Measurements from ENCODE around the gene CDC42BPA. TPM values are rescaled to one million over a fixed set of nuclear protein-coding genes. Genes with fewer than 3 reads are reported as not detected.

Gene CDC42BPA
- total and polyA plus RNA-seq, 9 of the 15 experiments (the other 6 are each of a cell fraction or from before 2014, with no cell fraction given), result 8.0 to 77.5 (median 52.1) TPM

GRCh38 chr1:227037121-227037520, 281.2 kb downstream of the CDC42BPA start (continued):
- TF ChIP-seq CHD7 (IDR thresholded peaks at IDR 0.05; ENCODE audit: low read depth, low read length), result no peak
- no peak for TF ChIP-seq ZNF431 (CRISPR knock-in tag; IDR thresholded peaks at IDR 0.05)
- TF ChIP-seq MLX (CRISPR knock-in tag; conservative IDR thresholded peaks at IDR 0.05), result no peak
- no peak for TF ChIP-seq CCAR2 (IDR thresholded peaks at IDR 0.05; ENCODE audit: low read depth, low read length)
- no peak for TF ChIP-seq PHB2 (IDR thresholded peaks at IDR 0.05; ENCODE audit: low read depth)
- TF ChIP-seq ZFX (CRISPR knock-in tag; IDR thresholded peaks at IDR 0.05), result no peak
- no peak for TF ChIP-seq SREBF1 (IDR thresholded peaks at IDR 0.05; ENCODE audit: borderline replicate concordance, low read depth, low read length)
- no peak for TF ChIP-seq HMG20A (CRISPR knock-in tag; conservative IDR thresholded peaks at IDR 0.05)
- no peak for TF ChIP-seq NCOA2 (IDR thresholded peaks at IDR 0.05; ENCODE audit: partially characterized antibody in 2 of 2)
- TF ChIP-seq POLR2B (IDR thresholded peaks at IDR 0.05; ENCODE audit: low read depth, partially characterized antibody), result peak; percentile 24
